ENCODE data around the gene TREH.
A peak's percentile ranks its signal among the peaks of the same experiment; 100 is the strongest.

Gene TREH

DNA sequence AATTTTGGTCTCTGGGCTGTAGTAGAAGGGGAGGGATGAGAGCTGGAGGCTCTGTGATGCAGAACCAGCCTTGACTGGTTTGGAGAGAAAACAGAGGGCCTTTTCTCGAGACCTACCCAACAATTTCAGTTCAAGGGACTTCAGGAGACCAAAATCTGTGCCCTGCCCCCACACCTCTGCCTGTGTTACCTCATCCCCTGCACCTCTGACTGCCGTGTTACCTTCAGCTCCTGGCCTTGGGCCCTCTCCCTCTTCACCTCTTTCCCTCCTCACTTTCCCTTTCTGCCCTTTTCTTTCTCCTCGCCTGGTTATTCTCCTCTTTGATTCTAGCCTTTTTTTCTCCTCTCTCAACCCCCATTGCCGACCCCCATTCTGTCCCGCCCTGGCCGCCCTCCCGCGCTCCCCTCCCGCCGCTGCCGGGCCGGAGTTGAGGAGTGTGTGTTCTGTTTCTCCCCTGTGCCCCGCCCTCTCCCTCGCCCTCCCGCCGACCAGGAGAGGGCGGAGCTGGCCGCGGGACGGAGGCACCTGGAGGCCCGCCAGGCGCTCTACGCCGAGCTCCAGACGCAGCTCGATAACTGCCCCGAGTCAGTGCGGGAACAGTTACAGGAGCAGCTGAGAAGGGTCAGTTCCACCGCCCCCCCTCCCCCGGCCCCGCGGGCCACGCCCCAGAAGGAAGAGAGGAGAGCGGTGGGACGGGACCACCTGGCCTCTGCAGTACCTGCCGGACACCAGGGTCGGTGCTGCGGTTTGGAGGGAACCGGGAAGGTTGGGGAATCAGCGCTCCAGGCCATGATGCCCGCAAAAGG is 44.8 kb downstream of the TREH start:
- no peaks in the 10 kb centered on the region for H3K4me1 ChIP-seq (ENCODE audit: low read length)
- H3K36me3 ChIP-seq (replicated peaks; ENCODE audit: insufficient read depth, low read length): no peaks in the 10 kb centered on the region
- H4K20me1 ChIP-seq (ENCODE audit: insufficient read depth, low read length): no peaks in the 10 kb centered on the region
- H3K9ac ChIP-seq (ENCODE audit: low read length): no peak overlapping the region
- peaks cover 20% of the 10 kb centered on the region; the same call in 1 of the 2 replicates for H3K27me3 ChIP-seq (replicated peaks; ENCODE audit: insufficient read depth, low read length)
- TF ChIP-seq, protein P1, sequence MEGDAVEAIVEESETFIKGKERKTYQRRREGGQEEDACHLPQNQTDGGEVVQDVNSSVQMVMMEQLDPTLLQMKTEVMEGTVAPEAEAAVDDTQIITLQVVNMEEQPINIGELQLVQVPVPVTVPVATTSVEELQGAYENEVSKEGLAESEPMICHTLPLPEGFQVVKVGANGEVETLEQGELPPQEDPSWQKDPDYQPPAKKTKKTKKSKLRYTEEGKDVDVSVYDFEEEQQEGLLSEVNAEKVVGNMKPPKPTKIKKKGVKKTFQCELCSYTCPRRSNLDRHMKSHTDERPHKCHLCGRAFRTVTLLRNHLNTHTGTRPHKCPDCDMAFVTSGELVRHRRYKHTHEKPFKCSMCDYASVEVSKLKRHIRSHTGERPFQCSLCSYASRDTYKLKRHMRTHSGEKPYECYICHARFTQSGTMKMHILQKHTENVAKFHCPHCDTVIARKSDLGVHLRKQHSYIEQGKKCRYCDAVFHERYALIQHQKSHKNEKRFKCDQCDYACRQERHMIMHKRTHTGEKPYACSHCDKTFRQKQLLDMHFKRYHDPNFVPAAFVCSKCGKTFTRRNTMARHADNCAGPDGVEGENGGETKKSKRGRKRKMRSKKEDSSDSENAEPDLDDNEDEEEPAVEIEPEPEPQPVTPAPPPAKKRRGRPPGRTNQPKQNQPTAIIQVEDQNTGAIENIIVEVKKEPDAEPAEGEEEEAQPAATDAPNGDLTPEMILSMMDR (IDR thresholded peaks at IDR 0.05; ENCODE audit: low read length): no peak
- TF ChIP-seq EZH2 (optimal IDR thresholded peaks at IDR 0.05; ENCODE audit: low read depth, low read length) (no peak), EZH2phosphoT487 (IDR thresholded peaks at IDR 0.05; ENCODE audit: low read length) (no peak)
- H3K27ac ChIP-seq (ENCODE audit: low read length): no peak overlapping the region
- H3F3A ChIP-seq (ENCODE audit: insufficient read depth, low read length): no peaks in the 10 kb centered on the region
- H2AFZ ChIP-seq (ENCODE audit: low read length): peak overlapping the region; percentile 25; the same call in 1 of the 2 replicates
- DNase-seq: peak; percentile 63
- H3K9me3 ChIP-seq (replicated peaks; ENCODE audit: insufficient read depth, low read length): no peaks in the 10 kb centered on the region
- H3K4me2 ChIP-seq (ENCODE audit: low read depth, low read length): peak overlapping the region; percentile 66; the same call in 1 of the 2 replicates
- H3K4me3 ChIP-seq (ENCODE audit: low read length): no peak overlapping the region
- H3K79me2 ChIP-seq (ENCODE audit: low read length): no peaks in the 10 kb centered on the region
- H3K9me2 ChIP-seq (replicated peaks; ENCODE audit: insufficient read depth, low read length): no peaks in the 10 kb centered on the region

- Histone ChIP-seq H3K9ac (ENCODE audit: low read length) (no peak overlapping the region), H3K79me2 (ENCODE audit: low read length) (no peaks in the 10 kb centered on the region), H2AFZ (ENCODE audit: low read length) (no peak overlapping the region), H4K20me1 (ENCODE audit: insufficient read depth, low read length) (no peaks in the 10 kb centered on the region), H3K9me2 (replicated peaks; ENCODE audit: insufficient read depth, low read length) (no peaks in the 10 kb centered on the region), H3K4me3 (ENCODE audit: low read length) (no peak overlapping the region), H3K9me3 (replicated peaks; ENCODE audit: insufficient read depth, low read length) (no peaks in the 10 kb centered on the region), H3K27ac (ENCODE audit: low read length) (no peak overlapping the region), H3K27me3 (replicated peaks; ENCODE audit: insufficient read depth, low read length) (peaks cover 21% of the 10 kb centered on the region; the same call in 1 of the 2 replicates), H3K4me1 (ENCODE audit: low read length) (no peaks in the 10 kb centered on the region), H3F3A (ENCODE audit: insufficient read depth, low read length) (no peaks in the 10 kb centered on the region), H3K36me3 (replicated peaks; ENCODE audit: insufficient read depth, low read length) (no peaks in the 10 kb centered on the region), H3K4me2 (ENCODE audit: low read depth, low read length) (no peak overlapping the region)
- TF ChIP-seq EZH2 (optimal IDR thresholded peaks at IDR 0.05; ENCODE audit: low read depth, low read length) (no peak), EZH2phosphoT487 (IDR thresholded peaks at IDR 0.05; ENCODE audit: low read length) (no peak)
- TF ChIP-seq, protein P1 (IDR thresholded peaks at IDR 0.05; ENCODE audit: low read length): no peak
- DNase-seq: no peak
These were observed 45.5 kb downstream of the TREH start for GRCh38 chr11:118633979-118634378.

DNA sequence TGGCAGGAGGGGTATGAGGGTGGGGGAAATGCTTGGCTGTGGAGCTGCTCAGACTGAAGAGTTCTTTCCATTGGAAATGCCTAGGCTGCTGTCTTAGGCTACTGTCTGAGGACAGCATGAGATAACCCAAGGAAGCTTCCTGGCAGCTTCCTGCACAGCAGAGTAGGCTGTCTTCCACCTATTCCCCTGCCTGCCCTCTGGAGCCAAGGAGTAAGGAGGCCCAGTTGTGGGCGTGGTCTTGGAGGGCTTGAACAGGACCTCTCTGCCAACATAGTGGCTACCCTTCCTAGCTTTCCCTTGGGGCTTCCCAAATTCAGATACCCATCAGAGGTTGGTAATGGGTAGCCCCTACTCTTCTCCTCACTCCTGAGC is 46.1 kb downstream of the TREH start:
- Histone ChIP-seq H3K9me2 (replicated peaks; ENCODE audit: insufficient read depth, low read length) (no peaks in the 10 kb centered on the region), H4K20me1 (ENCODE audit: insufficient read depth, low read length) (no peaks in the 10 kb centered on the region), H3K79me2 (ENCODE audit: low read length) (no peaks in the 10 kb centered on the region), H3K27me3 (replicated peaks; ENCODE audit: insufficient read depth, low read length) (peaks cover 27% of the 10 kb centered on the region), H3K4me3 (ENCODE audit: low read length) (no peak overlapping the region), H3F3A (ENCODE audit: insufficient read depth, low read length) (no peaks in the 10 kb centered on the region), H3K4me2 (ENCODE audit: low read depth, low read length) (no peak overlapping the region), H3K36me3 (replicated peaks; ENCODE audit: insufficient read depth, low read length) (no peaks in the 10 kb centered on the region), H3K9me3 (replicated peaks; ENCODE audit: insufficient read depth, low read length) (no peaks in the 10 kb centered on the region), H3K9ac (ENCODE audit: low read length) (no peak overlapping the region), H3K27ac (ENCODE audit: low read length) (no peak overlapping the region), H2AFZ (ENCODE audit: low read length) (no peak overlapping the region), H3K4me1 (ENCODE audit: low read length) (no peaks in the 10 kb centered on the region)
- DNase-seq: no peak
- TF ChIP-seq EZH2phosphoT487 (IDR thresholded peaks at IDR 0.05; ENCODE audit: low read length) (no peak), EZH2 (optimal IDR thresholded peaks at IDR 0.05; ENCODE audit: low read depth, low read length) (no peak)
- TF ChIP-seq, protein P1 (IDR thresholded peaks at IDR 0.05; ENCODE audit: low read length): no peak
